ENCODE measurements around the gene TFIP11.

The TFIP11 gene

GRCh38 chr22:26489447-26490036 lies 22.7 kb downstream of the TFIP11 start:
- in situ Hi-C loops (cut with MboI; ENCODE audit: low sequenced_read_pairs, unreplicated experiment): no loop called here
- DNase-seq (ENCODE audit: low spot score): no peak
- TF ChIP-seq CTCF (IDR thresholded peaks at IDR 0.05; ENCODE audit: borderline replicate concordance, control extremely low read depth, extremely low read depth, insufficient read depth, missing control alignments): no peak

GRCh38 chr22:26487996-26488395 lies 24.3 kb downstream of the TFIP11 start:
- no peak for TF ChIP-seq CTCF (IDR thresholded peaks at IDR 0.05; ENCODE audit: borderline replicate concordance, control extremely low read depth, extremely low read depth, insufficient read depth, missing control alignments)
- in situ Hi-C loops (cut with MboI; ENCODE audit: low sequenced_read_pairs, unreplicated experiment): no loop called here
- DNase-seq (ENCODE audit: low spot score): no peak

- in situ Hi-C loops (cut with MboI; ENCODE audit: low sequenced_read_pairs, unreplicated experiment): no loop called here
- TF ChIP-seq CTCF (IDR thresholded peaks at IDR 0.05; ENCODE audit: borderline replicate concordance, control extremely low read depth, extremely low read depth, insufficient read depth, missing control alignments): no peak
- no peak for DNase-seq (ENCODE audit: low spot score)
These were observed 25.9 kb downstream of the TFIP11 start for GRCh38 chr22:26486394-26486793.

GRCh38 chr22:26485806-26486390 lies 26.4 kb downstream of the TFIP11 start:
- DNase-seq (ENCODE audit: low spot score): no peak
- no peak for TF ChIP-seq CTCF (IDR thresholded peaks at IDR 0.05; ENCODE audit: borderline replicate concordance, control extremely low read depth, extremely low read depth, insufficient read depth, missing control alignments)
- in situ Hi-C loops (cut with MboI; ENCODE audit: low sequenced_read_pairs, unreplicated experiment): no loop called here

- DNase-seq (ENCODE audit: low spot score): no peak
- no peak for TF ChIP-seq CTCF (IDR thresholded peaks at IDR 0.05; ENCODE audit: borderline replicate concordance, control extremely low read depth, extremely low read depth, insufficient read depth, missing control alignments)
- in situ Hi-C loops (cut with MboI; ENCODE audit: low sequenced_read_pairs, unreplicated experiment): no loop called here
These were observed 27.3 kb downstream of the TFIP11 start for GRCh38 chr22:26485013-26485412.

- no peak for TF ChIP-seq CTCF (IDR thresholded peaks at IDR 0.05; ENCODE audit: borderline replicate concordance, control extremely low read depth, extremely low read depth, insufficient read depth, missing control alignments)
- no peak for DNase-seq (ENCODE audit: low spot score)
- in situ Hi-C loops (cut with MboI; ENCODE audit: low sequenced_read_pairs, unreplicated experiment): no loop called here
These were observed 27.9 kb downstream of the TFIP11 start for GRCh38 chr22:26484360-26484706.

All from GM13976 (cell line).